Measurements from ENCODE around the gene SEZ6L2. TPM values are rescaled to one million over a fixed set of nuclear protein-coding genes. Genes with fewer than 3 reads are reported as not detected.

Gene SEZ6L2
- total RNA-seq, 1 experiment from 2014 or later: 44.7 TPM

DNA sequence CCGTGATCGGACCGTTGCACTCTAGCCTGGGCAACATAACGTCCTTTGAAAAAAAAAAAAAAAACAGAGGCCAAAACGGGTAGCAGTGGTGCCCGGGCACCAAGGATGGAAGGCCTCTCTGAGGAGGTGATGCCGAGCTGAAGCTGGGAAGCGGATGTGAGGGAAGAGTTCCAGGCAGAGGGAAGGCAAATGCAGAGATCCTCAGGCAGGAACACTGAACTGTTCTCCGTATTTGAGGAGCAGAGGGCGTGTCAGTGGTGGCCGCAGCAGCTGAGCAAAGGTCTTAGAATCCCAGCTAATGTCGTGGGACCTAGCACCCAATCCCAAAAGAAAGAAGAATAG, 27.3 kb upstream of the SEZ6L2 start:
- H3K27ac Mint-ChIP-seq: peak overlapping the region; percentile 93 to 98 (median 98); a peak in 4 of 7 replicates
- no peak overlapping the region for H2BK20ac ChIP-seq (ENCODE audit: low read depth, low read length, poor library complexity, severe bottlenecking)
- H2BK12ac ChIP-seq (ENCODE audit: insufficient read length, low read depth, low read length): no peak overlapping the region
- peak overlapping the region; percentile 51 for H2BK120ac ChIP-seq (ENCODE audit: low read depth, low read length, poor library complexity, severe bottlenecking)
- H3K4ac ChIP-seq (ENCODE audit: low read depth, low read length): no peak overlapping the region
- H3K4me1 ChIP-seq (ENCODE audit: insufficient read depth, low read length): peaks cover 8% of the 10 kb centered on the region; the same call in 1 of the 2 replicates
- peak overlapping the region; percentile 92; the same call in 1 of the 2 replicates for H3K14ac ChIP-seq (ENCODE audit: insufficient read depth, low read length)
- peak overlapping the region; percentile 56 for H4K5ac ChIP-seq (ENCODE audit: insufficient read length, low read depth, low read length)
- no peak overlapping the region for H4K91ac ChIP-seq (ENCODE audit: insufficient read length, low read depth, low read length)
- no peak overlapping the region for H3K56ac ChIP-seq (ENCODE audit: insufficient read length, low read depth, low read length)
- no peaks in the 10 kb centered on the region for H4K20me1 ChIP-seq (ENCODE audit: control insufficient read depth, insufficient read depth, insufficient read length)
- peaks cover 2 to 15% (median 8%) of the 10 kb centered on the region in 3 experiments; a peak in 6 of 7 replicates for H3K36me3 Mint-ChIP-seq (ENCODE audit: insufficient read depth in 1 of 3, low read depth in 3 of 3)
- H2AFZ ChIP-seq (ENCODE audit: low read length): no peak overlapping the region
- peak overlapping the region; percentile 85 for H3K4me2 ChIP-seq (ENCODE audit: insufficient read depth, insufficient read length, low read length)
- H2AK5ac ChIP-seq (ENCODE audit: insufficient read length, low read length): no peak overlapping the region
- WGBS (ENCODE audit: extremely low coverage, insufficient read length, low lambda C conversion rate): no CpG with 5 or more reads among the region's 12 CpGs
- no peaks in the 10 kb centered on the region for H3K79me1 ChIP-seq (ENCODE audit: insufficient read depth, low read depth, low read length, poor library complexity, severe bottlenecking)
- TF ChIP-seq, protein P1, sequence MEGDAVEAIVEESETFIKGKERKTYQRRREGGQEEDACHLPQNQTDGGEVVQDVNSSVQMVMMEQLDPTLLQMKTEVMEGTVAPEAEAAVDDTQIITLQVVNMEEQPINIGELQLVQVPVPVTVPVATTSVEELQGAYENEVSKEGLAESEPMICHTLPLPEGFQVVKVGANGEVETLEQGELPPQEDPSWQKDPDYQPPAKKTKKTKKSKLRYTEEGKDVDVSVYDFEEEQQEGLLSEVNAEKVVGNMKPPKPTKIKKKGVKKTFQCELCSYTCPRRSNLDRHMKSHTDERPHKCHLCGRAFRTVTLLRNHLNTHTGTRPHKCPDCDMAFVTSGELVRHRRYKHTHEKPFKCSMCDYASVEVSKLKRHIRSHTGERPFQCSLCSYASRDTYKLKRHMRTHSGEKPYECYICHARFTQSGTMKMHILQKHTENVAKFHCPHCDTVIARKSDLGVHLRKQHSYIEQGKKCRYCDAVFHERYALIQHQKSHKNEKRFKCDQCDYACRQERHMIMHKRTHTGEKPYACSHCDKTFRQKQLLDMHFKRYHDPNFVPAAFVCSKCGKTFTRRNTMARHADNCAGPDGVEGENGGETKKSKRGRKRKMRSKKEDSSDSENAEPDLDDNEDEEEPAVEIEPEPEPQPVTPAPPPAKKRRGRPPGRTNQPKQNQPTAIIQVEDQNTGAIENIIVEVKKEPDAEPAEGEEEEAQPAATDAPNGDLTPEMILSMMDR (conservative IDR thresholded peaks at IDR 0.05): no peak
- H3T11ph ChIP-seq (ENCODE audit: low read length): no peak overlapping the region
- H3K4me1 Mint-ChIP-seq: peaks cover 21 to 30% of the 10 kb centered on the region in 2 experiments
- no peaks in the 10 kb centered on the region for H3K9me3 Mint-ChIP-seq
- H3K27me3 ChIP-seq (ENCODE audit: insufficient read depth, low read length): no peaks in the 10 kb centered on the region
- peak overlapping the region; percentile 89 to 96 for H3K4me3 Mint-ChIP-seq
- no peak overlapping the region for H2BK15ac ChIP-seq (ENCODE audit: low read depth, low read length)
- peak overlapping the region; percentile 91 for H3K9ac ChIP-seq (ENCODE audit: extremely low read depth, insufficient read length, low read length)
- H3K23ac ChIP-seq (ENCODE audit: insufficient read length, low read depth, low read length): no peak overlapping the region
- no peaks in the 10 kb centered on the region for H3K9me3 ChIP-seq (ENCODE audit: control insufficient read depth, low read depth, low read length)
- no peak overlapping the region for H2BK5ac ChIP-seq (ENCODE audit: insufficient read length, low read length)
- peak overlapping the region; percentile 30 for H4K8ac ChIP-seq (replicated peaks; ENCODE audit: insufficient read length, low read depth, low read length)
- H3K27ac ChIP-seq (ENCODE audit: insufficient read length, low read depth, low read length): no peak overlapping the region
- H3K27me3 Mint-ChIP-seq (ENCODE audit: low read depth): no peaks in the 10 kb centered on the region
- peaks cover 20% of the 10 kb centered on the region for H3K23me2 ChIP-seq (ENCODE audit: insufficient read length, low read depth, low read length, poor library complexity, severe bottlenecking)
- peak overlapping the region; percentile 92 for H3K18ac ChIP-seq (ENCODE audit: insufficient read length, low read depth, low read length)
- no peaks in the 10 kb centered on the region for H3K79me2 ChIP-seq (ENCODE audit: insufficient read depth, low read length)
- no peak for DNase-seq

All from H9 (cell line).